HG03108 (cell line): Measurements from ENCODE around the gene SLC24A3.

ENCODE experiments used
- ATAC-seq: cut with Tn5 transposase; IDR thresholded peaks from one replicate; pipeline ENCODE4 v1.9.1; 2021; ENCODE audit warnings: moderate library complexity; ENCODE audit not compliant: unreplicated experiment

Gene SLC24A3

DNA sequence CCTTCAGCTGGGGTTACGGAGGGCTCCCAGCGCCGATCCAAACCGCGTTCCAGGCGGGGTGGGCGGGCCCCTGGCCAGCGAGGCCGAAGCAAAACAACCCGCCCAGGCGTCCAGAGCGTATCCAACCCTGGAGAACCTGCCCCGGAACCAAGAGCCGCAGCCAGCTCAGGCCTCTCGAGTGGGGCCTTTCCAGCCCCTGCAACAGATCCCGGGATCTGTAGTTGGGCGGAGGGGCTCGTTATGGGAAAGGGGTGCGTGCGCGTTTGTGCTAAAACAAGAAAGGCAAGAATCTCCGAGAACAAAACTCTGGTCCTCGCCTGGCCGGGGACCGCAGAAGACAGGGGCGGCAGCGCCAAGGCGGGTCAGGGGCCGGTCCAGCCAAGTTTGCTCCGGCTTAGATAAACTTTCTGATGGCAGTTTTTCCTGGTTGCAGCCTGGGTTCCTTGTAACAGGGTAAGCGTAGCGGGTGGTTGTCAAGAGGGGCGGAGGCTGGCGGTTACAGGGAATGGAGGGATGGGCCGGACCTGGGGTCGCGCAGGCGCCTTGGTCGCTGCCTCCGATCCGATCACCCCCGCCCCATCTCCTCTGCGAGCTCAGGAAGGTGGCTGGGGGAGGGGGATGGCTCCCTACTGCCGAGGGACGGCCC, 545.2 kb downstream of the SLC24A3 start:
- ATAC-seq: no peak

DNA sequence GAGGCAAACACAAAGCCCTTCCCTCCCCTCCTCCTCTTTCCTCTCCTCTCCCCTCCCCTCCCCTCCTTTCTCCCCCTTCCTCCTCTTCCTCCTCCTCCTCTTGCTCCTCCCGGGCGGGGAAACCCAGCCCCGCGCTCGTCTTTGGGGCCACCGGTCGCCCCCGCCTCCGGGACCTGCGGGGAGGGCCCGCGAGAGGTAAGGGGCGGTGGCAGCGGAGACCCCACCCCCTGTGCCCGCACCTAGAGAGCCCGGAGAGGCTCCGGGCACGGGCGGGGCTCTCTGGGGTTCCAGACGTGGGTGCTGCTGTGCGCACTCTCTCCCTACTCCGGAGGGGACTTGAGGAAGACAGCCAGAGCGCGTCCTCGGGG, 545.7 kb downstream of the SLC24A3 start, which contains the start of gene RIN2:
Gene RIN2, plus strand, starts transcription at position 126 of the 368 bp plus-strand sequence. CDS start 131,344 bp downstream, outside the sequence.
- no peak for ATAC-seq

DNA sequence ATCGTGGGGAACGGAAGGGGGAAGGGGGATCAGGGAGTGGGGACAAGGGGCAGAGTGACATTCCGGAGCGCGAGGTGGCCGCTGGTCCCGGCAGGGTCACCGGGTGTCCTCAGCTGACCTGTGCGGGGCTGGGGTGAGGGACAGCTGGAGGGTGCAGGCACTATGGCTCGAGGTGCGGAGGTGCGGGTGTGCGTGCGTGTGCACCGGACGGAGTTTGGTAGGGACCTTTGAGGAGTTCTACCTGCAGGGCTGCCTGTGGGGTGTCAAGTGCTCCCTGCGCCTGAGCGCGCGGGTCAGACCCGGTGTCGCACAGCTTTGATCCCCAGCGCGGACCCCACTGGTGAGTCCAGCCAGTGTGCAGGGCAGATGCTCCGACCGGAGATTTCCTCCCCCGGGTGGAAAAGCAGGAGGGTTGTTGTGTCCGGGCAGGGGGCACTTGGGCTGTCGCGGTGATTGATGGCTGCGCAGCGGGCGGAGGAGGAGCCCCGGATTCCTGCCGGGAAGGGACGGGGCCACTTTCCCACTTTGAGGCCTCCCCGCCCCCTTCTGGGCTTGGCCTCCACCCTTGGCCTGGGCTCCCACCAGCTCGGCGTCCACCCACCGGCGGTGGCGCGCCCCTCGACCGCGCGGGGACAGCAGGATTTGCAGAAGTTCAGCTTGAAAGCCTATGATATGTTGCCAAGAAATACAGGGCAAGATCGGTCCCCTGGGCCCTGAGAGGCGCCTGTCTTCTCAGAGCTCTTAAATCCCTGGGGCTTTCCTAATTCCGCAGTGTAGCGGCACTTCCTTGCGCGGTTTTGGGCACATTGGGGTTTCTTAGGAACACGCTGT, 546.3 kb downstream of the SLC24A3 start:
- ATAC-seq: no peak

DNA sequence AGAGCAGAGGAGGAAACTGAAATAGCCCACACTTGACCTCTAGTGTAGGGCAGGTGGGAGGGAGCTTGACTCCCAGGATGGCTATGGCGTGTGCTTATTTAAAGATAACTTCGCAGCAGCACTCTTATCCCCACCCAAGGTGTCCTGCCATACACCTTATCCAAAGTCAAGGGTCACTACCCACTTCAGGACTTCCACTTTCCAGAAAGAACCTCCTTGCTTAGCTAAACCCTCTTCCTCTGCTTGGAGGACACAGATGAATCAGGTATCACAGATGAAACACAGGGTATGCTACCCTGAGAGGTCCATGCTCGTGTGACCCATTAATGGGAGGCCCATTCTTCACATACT, 547.9 kb downstream of the SLC24A3 start:
- ATAC-seq: no peak

GRCh38 chr20:19761326-19761725, 548.9 kb downstream of the SLC24A3 start:
- no peak for ATAC-seq

DNA sequence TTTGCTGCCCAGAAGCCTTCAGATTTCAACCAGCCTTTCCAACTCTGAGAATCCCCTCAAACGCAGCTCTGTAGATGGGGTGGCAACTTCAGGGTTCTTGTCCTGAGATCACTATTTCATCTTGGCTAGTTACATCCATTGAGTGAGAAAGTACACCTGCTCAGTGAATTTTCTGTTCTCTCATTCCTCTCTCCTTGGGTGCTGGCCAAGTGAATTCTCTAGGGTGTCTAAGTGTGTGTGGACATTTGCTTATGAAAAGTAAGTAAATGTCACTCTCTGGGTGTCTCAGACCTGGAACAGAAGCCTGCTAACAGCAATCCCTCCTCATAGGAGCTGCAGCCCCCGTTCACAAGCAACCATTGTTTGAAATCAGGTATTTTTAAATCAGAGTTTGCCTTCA, 549.4 kb downstream of the SLC24A3 start:
- ATAC-seq: no peak

DNA sequence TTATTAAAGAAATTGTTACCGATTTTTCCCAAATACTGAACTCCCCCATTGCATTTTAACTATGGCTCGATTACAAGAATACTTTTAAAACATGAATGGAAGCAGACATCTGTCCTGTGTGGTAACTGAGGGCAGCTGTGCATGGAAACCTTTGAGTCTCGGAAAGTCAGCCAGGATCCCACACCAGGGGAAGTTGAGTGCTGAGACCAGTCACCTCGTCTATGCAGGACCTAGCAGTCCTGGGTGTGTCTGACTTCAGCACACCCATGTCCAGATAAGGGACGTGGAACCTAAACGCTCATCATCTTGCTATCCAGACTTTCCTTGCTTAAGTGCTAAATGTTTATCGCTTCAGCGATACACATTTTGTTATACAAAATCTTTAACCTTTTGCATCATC, 551.8 kb downstream of the SLC24A3 start:
- no peak for ATAC-seq

DNA sequence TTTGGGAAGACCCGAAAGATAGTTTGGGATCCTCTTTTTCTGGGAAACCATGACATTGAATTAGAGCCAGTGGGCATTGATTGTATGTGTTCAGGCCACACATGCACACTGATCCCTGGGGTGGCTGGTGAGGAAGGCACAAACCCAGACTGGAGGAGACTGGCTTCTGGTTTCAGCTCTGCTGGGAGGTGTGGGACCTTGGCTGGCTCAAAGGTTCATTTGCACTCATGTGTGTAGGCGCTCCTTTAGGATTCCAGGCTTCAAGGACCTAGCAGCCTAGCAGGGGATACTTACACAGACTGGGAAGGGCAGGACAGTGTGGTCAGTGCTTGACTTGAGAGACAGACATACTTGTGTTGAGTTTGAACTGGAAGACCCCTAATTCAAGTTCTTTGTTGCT, 552.8 kb downstream of the SLC24A3 start:
- no peak for ATAC-seq

- ATAC-seq: no peak
Measured at GRCh38 chr20:19765913-19766312, 553.5 kb downstream of the SLC24A3 start.

- ATAC-seq: no peak
Measured at GRCh38 chr20:19767070-19767469, 554.6 kb downstream of the SLC24A3 start.

GRCh38 chr20:19768325-19768842, 555.9 kb downstream of the SLC24A3 start:
- ATAC-seq: no peak

- no peak for ATAC-seq
Measured at GRCh38 chr20:19769507-19769906, 557.1 kb downstream of the SLC24A3 start.

- ATAC-seq: no peak
Measured at GRCh38 chr20:19770375-19770774, 557.9 kb downstream of the SLC24A3 start.

GRCh38 chr20:19771031-19771430, 558.6 kb downstream of the SLC24A3 start:
- ATAC-seq: no peak
